ENCODE data around the gene PALM3.

DNA sequence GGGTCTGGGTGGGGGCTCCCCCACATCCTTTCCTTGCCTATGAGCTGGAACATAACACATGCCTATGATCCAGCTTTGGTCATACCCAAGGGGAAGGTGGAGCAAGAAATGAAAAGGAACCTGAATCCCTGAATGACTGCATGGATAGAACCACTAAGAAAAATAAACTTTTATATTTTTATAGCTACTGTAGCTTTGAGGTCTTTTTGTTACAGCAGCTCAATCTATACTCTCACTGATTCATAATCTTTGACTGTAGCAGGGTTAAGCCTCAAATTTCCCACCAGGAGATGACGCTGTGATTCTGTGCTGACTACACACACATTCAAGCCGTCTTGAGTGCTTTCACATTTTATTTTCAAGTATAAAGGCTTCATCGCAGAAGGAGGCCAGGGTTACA, 8.8 kb downstream of the PALM3 start:
- TF ChIP-seq, protein P1, sequence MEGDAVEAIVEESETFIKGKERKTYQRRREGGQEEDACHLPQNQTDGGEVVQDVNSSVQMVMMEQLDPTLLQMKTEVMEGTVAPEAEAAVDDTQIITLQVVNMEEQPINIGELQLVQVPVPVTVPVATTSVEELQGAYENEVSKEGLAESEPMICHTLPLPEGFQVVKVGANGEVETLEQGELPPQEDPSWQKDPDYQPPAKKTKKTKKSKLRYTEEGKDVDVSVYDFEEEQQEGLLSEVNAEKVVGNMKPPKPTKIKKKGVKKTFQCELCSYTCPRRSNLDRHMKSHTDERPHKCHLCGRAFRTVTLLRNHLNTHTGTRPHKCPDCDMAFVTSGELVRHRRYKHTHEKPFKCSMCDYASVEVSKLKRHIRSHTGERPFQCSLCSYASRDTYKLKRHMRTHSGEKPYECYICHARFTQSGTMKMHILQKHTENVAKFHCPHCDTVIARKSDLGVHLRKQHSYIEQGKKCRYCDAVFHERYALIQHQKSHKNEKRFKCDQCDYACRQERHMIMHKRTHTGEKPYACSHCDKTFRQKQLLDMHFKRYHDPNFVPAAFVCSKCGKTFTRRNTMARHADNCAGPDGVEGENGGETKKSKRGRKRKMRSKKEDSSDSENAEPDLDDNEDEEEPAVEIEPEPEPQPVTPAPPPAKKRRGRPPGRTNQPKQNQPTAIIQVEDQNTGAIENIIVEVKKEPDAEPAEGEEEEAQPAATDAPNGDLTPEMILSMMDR (IDR thresholded peaks at IDR 0.05) = no peak
- TF ChIP-seq POLR2A (IDR thresholded peaks at IDR 0.05) = no peak
